ENCODE measurements around the gene ARHGAP15.

DNA sequence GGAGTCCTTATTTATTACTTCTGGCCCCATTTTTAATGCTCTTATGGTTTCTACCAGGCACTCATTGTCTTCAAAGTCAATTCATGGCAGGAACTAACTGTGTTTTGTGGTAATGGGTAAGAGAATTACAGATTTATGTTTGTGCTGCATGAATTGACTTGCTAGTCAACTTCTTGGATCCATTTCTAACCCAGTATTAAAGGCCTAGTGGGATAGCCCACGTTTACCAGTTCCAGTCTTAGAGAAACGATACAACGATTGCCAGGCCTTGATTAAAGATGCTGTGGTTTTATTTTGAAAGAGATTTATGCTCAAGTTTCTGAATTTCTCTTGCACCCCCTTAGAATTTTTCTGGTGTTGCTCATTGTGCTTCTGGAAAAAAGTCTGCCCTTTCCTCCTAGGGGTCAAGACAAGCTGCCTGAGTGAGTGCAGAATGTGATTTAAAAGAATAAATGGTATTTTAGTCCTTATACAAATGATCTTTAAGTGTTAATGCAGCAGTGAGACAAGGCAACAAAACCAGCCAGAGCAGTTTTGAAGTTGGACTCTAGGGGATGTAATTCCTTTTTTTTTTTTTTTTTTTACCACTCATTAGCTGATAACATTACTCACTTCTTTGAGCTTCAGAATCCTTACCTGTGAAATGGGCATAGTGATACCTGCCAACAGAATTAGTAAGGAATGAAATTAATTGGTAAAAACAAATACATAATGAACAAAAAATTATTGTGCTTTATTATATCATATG, 101.5 kb downstream of the ARHGAP15 start:
- TF ChIP-seq SP1 (IDR thresholded peaks at IDR 0.05; ENCODE audit: low read depth) (no peak), EZH2 (IDR thresholded peaks at IDR 0.05) (no peak)
- TF ChIP-seq, protein P1, sequence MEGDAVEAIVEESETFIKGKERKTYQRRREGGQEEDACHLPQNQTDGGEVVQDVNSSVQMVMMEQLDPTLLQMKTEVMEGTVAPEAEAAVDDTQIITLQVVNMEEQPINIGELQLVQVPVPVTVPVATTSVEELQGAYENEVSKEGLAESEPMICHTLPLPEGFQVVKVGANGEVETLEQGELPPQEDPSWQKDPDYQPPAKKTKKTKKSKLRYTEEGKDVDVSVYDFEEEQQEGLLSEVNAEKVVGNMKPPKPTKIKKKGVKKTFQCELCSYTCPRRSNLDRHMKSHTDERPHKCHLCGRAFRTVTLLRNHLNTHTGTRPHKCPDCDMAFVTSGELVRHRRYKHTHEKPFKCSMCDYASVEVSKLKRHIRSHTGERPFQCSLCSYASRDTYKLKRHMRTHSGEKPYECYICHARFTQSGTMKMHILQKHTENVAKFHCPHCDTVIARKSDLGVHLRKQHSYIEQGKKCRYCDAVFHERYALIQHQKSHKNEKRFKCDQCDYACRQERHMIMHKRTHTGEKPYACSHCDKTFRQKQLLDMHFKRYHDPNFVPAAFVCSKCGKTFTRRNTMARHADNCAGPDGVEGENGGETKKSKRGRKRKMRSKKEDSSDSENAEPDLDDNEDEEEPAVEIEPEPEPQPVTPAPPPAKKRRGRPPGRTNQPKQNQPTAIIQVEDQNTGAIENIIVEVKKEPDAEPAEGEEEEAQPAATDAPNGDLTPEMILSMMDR (IDR thresholded peaks at IDR 0.05 in 2 of 3, conservative IDR thresholded peaks at IDR 0.05 in 1 of 3; ENCODE audit: borderline replicate concordance in 1 of 3, insufficient read depth in 1 of 3, low read depth in 2 of 3, low read length in 2 of 3): no peak
